Prostate gland (tissue), 2 donors: ENCODE results near the gene ARID5A. TPM values are rescaled to one million over a fixed set of nuclear protein-coding genes. Genes with fewer than 3 reads are reported as not detected.

Experiments
- DNase-seq: peaks from one replicate; pipeline ENCODE4 v3.0.0-alpha.2; 2019; ENCODE audit warnings: low spot score
- H3K27ac ChIP-seq, 2 donors: fragments of 200-600 bp; sonication (generic); 2 replicates each; pipeline ENCODE4 v1.5.1; 2017 to 2019
- H3K27me3 ChIP-seq: fragments of 200-600 bp; sonication (generic); replicated peaks from 2 replicates; pipeline ENCODE4 v1.5.1; 2019; ENCODE audit not compliant: insufficient read depth
- H3K36me3 ChIP-seq, 2 donors: fragments of 200-600 bp; sonication (generic); 1 replicate in 1 of 2; 2 replicates in 1 of 2; pipeline versions ENCODE4 v1.5.1 to v1.8.1; 2017 to 2019
- H3K4me1 ChIP-seq: fragments of 200-600 bp; sonication (generic); replicated peaks from 2 replicates; pipeline ENCODE4 v1.5.1; 2019
- H3K4me3 ChIP-seq, 2 donors: fragments of 200-600 bp; sonication (generic); 2 replicates each; pipeline ENCODE4 v1.5.1; 2017 to 2019
- H3K9me3 ChIP-seq: fragments of 200-600 bp; sonication (generic); 2 replicates; pipeline ENCODE4 v1.5.1; 2017
- POLR2A ChIP-seq: fragments of 450-650 bp; IDR thresholded peaks from one replicate; pipeline ENCODE4 v1.6.1; 2016; ENCODE audit warnings: antibody characterized with exemption, mild to moderate bottlenecking
- POLR2AphosphoS5 ChIP-seq: sonication (generic); formaldehyde crosslinking; IDR thresholded peaks from one replicate; pipeline ENCODE4 v1.6.1; 2017; ENCODE audit warnings: antibody characterized with exemption
- WGBS: methylation state at CpG from one replicate; pipeline ENCODE4 v1.1.5; 2018; 5-methylcytosine and 5-hydroxymethylcytosine counted together
- intact Hi-C: fragments of 100-400 bp; cut with DNase I; formaldehyde crosslinking; loops from one replicate; pipeline ENCODE4 v1.14.2; 2022
- total RNA-seq, 2 donors: library from RNA; depleted of rRNA; stranded (reverse); fragments of >200 nt; gene quantifications; one replicate each; pipeline ENCODE4 v1.1.0, GENCODE V29; 2016
- TF ChIP-seq, protein P1 (sequence below), 4 experiments: fragments of 200-600 bp in 2 of 4; fragments of 450-650 bp in 2 of 4; sonication (generic) in 2 of 4; IDR thresholded peaks; 1 replicate in 3 of 4; 2 replicates in 1 of 4; pipeline ENCODE4 v1.5.1; 2016 to 2019; ENCODE audit warnings: antibody characterized with exemption in 4 of 4, mild to moderate bottlenecking in 2 of 4, moderate library complexity in 2 of 4

ARID5A gene
- total RNA-seq, 2 donors from 2014 or later: 23.0 to 54.6 TPM

DNA sequence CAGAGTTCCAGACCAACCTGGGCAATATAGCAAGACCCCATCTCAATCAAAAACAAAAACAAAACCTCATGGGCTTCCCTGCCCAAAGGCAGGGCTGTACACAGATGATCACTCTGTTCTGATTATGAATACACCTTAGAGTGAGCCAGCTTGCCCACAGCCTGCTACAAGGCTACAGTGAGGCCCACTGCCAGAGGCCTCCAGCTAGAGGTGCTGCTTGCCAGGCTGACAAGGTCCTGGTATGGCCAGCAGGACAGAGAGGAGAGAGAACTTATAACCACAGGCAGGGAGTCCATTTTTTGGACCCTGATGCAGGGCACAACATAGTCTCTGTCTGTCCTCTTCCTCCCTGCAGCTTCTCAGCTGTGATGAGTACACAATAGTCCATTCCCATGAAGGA is 60.0 kb downstream of the ARID5A start:
- Histone ChIP-seq H3K27me3 (no peaks in the 10 kb centered on the region), H3K9me3 (no peaks in the 10 kb centered on the region), H3K4me3 (no peak overlapping the region), H3K27ac (no peak overlapping the region), H3K36me3 (peaks cover 0 to 18% of the 10 kb centered on the region in 2 donors), H3K4me1 (no peaks in the 10 kb centered on the region)
- TF ChIP-seq POLR2AphosphoS5 (no peak), POLR2A (no peak)
- no peak for DNase-seq
- intact Hi-C loops: no loop called here

DNA sequence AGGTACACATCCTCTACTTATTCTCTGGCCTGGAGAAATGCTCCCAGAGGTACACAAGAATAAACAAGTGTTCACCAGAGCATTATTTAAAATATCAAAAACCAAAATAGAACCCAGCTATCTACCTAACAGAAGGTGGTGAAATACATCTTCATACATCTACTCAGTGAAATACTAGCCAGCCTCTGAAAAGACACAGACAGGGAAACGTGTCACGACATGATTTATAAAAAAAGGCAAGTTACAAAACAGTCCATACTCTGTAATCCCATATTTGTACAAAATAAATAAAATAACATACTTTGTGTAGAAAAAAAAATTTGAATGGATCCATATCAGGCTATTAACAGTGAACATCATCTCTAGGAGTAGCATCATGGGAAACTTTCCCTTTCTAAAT is 63.4 kb downstream of the ARID5A start:
- Histone ChIP-seq H3K4me1 (no peaks in the 10 kb centered on the region), H3K9me3 (no peaks in the 10 kb centered on the region), H3K27me3 (no peaks in the 10 kb centered on the region), H3K4me3 (no peak overlapping the region), H3K36me3 (peaks cover 9 to 15% of the 10 kb centered on the region in 2 donors), H3K27ac (no peak overlapping the region)
- WGBS: 57% methylated on average over 2 of the region's 2 CpGs
- TF ChIP-seq POLR2AphosphoS5 (no peak), POLR2A (no peak)
- TF ChIP-seq, protein P1, sequence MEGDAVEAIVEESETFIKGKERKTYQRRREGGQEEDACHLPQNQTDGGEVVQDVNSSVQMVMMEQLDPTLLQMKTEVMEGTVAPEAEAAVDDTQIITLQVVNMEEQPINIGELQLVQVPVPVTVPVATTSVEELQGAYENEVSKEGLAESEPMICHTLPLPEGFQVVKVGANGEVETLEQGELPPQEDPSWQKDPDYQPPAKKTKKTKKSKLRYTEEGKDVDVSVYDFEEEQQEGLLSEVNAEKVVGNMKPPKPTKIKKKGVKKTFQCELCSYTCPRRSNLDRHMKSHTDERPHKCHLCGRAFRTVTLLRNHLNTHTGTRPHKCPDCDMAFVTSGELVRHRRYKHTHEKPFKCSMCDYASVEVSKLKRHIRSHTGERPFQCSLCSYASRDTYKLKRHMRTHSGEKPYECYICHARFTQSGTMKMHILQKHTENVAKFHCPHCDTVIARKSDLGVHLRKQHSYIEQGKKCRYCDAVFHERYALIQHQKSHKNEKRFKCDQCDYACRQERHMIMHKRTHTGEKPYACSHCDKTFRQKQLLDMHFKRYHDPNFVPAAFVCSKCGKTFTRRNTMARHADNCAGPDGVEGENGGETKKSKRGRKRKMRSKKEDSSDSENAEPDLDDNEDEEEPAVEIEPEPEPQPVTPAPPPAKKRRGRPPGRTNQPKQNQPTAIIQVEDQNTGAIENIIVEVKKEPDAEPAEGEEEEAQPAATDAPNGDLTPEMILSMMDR (IDR thresholded peaks at IDR 0.05): no peak
- no peak for DNase-seq
- intact Hi-C loops: no loop called here

DNA sequence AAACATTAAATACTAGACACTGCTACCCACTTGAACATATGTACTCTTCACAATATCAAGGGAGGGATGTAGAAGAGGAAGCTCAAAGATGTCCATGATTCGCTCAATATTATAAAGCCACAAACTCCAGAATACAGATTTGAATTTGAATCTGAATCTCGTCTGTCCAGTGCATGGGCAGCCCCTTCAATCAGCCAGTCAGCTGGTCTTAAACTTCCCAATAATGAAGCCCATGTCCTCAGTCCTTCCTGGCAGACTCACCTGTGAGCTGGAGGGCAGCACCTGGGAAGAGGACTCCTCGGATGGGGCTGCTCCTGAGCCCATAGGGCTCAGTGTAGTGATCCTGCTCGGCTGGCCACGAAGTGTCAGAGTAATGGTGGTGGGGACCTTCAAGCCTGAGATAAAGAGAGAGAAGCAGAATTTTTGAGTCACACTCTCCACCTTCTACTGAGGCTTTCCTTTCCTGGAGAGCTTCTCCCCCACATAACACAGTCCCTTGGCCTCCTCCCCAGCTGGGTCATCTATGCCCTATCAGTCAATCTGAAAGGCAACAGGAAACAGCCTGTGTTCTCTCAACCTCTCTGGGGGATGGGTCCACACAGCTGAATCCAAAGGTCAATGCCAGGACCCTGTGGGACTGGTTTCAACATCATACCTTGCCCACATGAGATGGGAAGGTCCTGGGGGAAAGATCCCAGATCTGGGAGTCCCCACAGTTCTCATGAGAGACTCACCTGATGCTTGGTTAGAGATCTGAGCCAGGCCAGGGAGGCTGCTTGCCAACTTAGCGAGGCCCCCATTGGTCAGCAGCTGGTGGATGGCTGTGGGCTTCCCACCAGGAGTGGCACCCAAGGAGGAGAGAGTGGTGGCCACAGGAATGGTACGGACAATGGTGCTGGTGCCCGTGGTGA is 65.1 kb downstream of the ARID5A start:
- H3K27me3 ChIP-seq: no peaks in the 10 kb centered on the region
- H3K4me3 ChIP-seq: no peak overlapping the region
- DNase-seq: no peak
- 86% methylated on average over 8 of the region's 8 CpGs for WGBS
- no peak overlapping the region for H3K27ac ChIP-seq
- H3K36me3 ChIP-seq: peaks cover 9 to 17% of the 10 kb centered on the region in 2 donors
- TF ChIP-seq, protein P1 (IDR thresholded peaks at IDR 0.05): no peak
- TF ChIP-seq POLR2AphosphoS5: no peak
- no peak for TF ChIP-seq POLR2A
- intact Hi-C loops: no loop called here
- no peaks in the 10 kb centered on the region for H3K4me1 ChIP-seq
- no peaks in the 10 kb centered on the region for H3K9me3 ChIP-seq

Other genes with a start within 250 kb of the ARID5A start
- gene SNRNP200, start 231.2 kb upstream of the ARID5A start, total RNA-seq: 100 to 1,000 TPM; 117 to 148 TPM
- gene ITPRIPL1, start 211.4 kb upstream of the ARID5A start, total RNA-seq: 1 to 10 TPM; 1.8 to 8.9 TPM
- 10 to 100 TPM in 1 of 2 donors, 1 to 10 TPM in 1; 1.2 to 11.2 TPM for gene NCAPH, start 201.0 kb upstream of the ARID5A start, total RNA-seq
- 10 to 100 TPM in 1 of 2 donors, 1 to 10 TPM in 1; 8.9 to 28.9 TPM for gene NEURL3, start 31.4 kb upstream of the ARID5A start, total RNA-seq
- gene KANSL3, start 101.6 kb downstream of the ARID5A start, total RNA-seq: 10 to 100 TPM; 41.3 to 70.0 TPM
- 1 to 10 TPM in 1 of 2 donors, under 1 TPM in 1; 0.59 to 2.3 TPM for gene FER1L5, start 106.0 kb downstream of the ARID5A start, total RNA-seq
- 10 to 100 TPM; 26.1 to 26.8 TPM for gene LMAN2L, start 203.3 kb downstream of the ARID5A start, total RNA-seq
- 10 to 100 TPM in 1 of 2 donors, 1 to 10 TPM in 1; 9.2 to 13.9 TPM for gene CNNM4, start 224.2 kb downstream of the ARID5A start, total RNA-seq